Right lobe of liver (tissue), 4 donors: ENCODE data around the gene KIRREL3.

Experiments used
- POLR2A ChIP-seq: fragments of 450-650 bp; IDR thresholded peaks from one replicate; pipeline ENCODE4 v1.6.1; 2017; ENCODE audit warnings: antibody characterized with exemption, mild to moderate bottlenecking
- TF ChIP-seq, protein P1 (sequence below), 4 donors: fragments of 200-600 bp in 3 of 4; fragments of 450-650 bp in 1 of 4; IDR thresholded peaks; one replicate each; pipeline versions ENCODE4 v1.5.1 to v1.8.0; 2016 to 2022; ENCODE audit warnings: antibody characterized with exemption in 4 of 4, mild to moderate bottlenecking in 2 of 4
- donor health status: DM: no; HTN: no; CAD: no.
- donor health status: DM: no; HTN: no; CAD: no.
- donor health status: DM: no; HTN: yes; CAD: no.

DNA sequence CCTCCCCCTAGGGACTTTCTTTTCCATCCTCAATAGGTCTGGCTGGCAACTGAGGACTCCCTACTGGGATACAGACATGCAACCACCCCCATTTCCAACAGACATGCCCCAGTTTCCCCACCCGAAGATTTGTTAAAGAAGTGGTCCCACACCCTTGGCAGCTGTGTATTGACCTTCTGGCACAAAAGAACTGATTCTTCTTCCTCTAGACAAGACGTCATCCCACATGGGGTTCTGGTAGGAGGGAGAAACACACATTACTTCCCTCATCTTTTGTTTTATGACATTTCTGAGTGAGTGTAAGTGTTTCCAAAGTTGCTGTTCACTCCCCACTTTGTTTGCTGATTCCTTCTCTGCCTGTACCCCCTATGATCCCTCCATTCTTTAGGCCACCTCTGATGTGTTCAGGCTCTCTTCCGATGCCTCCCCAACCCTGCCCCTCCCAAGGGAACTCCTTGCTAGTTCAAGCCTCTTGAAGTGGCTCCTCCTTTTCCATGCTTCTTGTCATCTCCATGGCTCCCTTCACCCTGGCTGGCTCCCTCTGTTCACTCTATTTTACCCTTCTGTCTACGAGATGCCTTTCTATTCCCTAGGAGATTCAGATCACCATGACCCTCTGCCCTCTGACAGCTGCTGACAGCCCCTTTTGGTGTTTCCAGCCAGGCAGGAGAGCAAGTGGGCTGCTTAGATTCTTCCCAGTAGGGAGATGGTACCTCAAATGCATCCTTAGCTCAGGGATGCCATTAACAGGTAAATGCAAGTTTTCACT, 4.3 kb downstream of the KIRREL3 start:
- TF ChIP-seq, protein P1, sequence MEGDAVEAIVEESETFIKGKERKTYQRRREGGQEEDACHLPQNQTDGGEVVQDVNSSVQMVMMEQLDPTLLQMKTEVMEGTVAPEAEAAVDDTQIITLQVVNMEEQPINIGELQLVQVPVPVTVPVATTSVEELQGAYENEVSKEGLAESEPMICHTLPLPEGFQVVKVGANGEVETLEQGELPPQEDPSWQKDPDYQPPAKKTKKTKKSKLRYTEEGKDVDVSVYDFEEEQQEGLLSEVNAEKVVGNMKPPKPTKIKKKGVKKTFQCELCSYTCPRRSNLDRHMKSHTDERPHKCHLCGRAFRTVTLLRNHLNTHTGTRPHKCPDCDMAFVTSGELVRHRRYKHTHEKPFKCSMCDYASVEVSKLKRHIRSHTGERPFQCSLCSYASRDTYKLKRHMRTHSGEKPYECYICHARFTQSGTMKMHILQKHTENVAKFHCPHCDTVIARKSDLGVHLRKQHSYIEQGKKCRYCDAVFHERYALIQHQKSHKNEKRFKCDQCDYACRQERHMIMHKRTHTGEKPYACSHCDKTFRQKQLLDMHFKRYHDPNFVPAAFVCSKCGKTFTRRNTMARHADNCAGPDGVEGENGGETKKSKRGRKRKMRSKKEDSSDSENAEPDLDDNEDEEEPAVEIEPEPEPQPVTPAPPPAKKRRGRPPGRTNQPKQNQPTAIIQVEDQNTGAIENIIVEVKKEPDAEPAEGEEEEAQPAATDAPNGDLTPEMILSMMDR (IDR thresholded peaks at IDR 0.05) = no peak
- TF ChIP-seq POLR2A = no peak
